Medulla oblongata (tissue), 1 donor: ENCODE results near the gene UBA3.

Source experiments
- DNase-seq: peaks from one replicate; pipeline ENCODE4 v3.0.0-alpha.2; 2015; ENCODE audit errors: extremely low spot score

Gene UBA3

GRCh38 chr3:69012100-69012799 is 67.9 kb downstream of the UBA3 start:
- no peak for DNase-seq

GRCh38 chr3:69011096-69011730 is 69.0 kb downstream of the UBA3 start:
- no peak for DNase-seq

GRCh38 chr3:69009559-69010410 is 70.4 kb downstream of the UBA3 start:
- peak; percentile 15 for DNase-seq

GRCh38 chr3:69008980-69009379 is 71.2 kb downstream of the UBA3 start:
- no peak for DNase-seq

GRCh38 chr3:69005791-69006482 is 74.2 kb downstream of the UBA3 start:
- no peak for DNase-seq

- no peak for DNase-seq
Measured at GRCh38 chr3:69005071-69005790, 74.9 kb downstream of the UBA3 start.
